DND-41 (cell line): ENCODE measurements around the gene PINK1.

ENCODE experiments used
- ATAC-seq: fragments of 200-7000 bp; cut with Tn5 transposase; 3 replicates; pipeline ENCODE4 v1.9.1; 2021; ENCODE audit warnings: low read depth; ENCODE audit not compliant: insufficient read depth
- DNase-seq: peaks from one replicate; pipeline ENCODE4 v3.0.0-alpha.2; 2020
- H2AFZ ChIP-seq: 2 replicates; pipeline ENCODE4 v1.6.0; 2012; ENCODE audit warnings: low read depth, low read length
- H3K27ac ChIP-seq: 2 replicates; pipeline ENCODE4 v1.5.1; 2012; ENCODE audit warnings: low read length, inconsistent platforms
- H3K27me3 ChIP-seq: fragments of 200-600 bp; sonication (generic); 2 replicates; pipeline ENCODE4 v1.6.0; 2012; ENCODE audit warnings: low read length, mild to moderate bottlenecking, inconsistent platforms; ENCODE audit not compliant: insufficient read depth, poor library complexity
- H3K36me3 ChIP-seq: 2 replicates; pipeline ENCODE4 v1.5.1; 2012; ENCODE audit warnings: low read length, inconsistent platforms; ENCODE audit not compliant: insufficient read depth
- H3K4me1 ChIP-seq: 2 replicates; pipeline ENCODE4 v1.5.1; 2012; ENCODE audit warnings: mild to moderate bottlenecking, low read length; ENCODE audit not compliant: insufficient read depth
- H3K4me2 ChIP-seq: 2 replicates; pipeline ENCODE4 v1.6.0; 2012; ENCODE audit warnings: mild to moderate bottlenecking, moderate library complexity, low read length, inconsistent platforms; ENCODE audit not compliant: insufficient read depth
- H3K4me3 ChIP-seq, 2 experiments: fragments of 200-600 bp in 1 of 2; shearing (Covaris generic) in 1 of 2; 2 replicates each; pipeline ENCODE4 v1.5.1; 2012 to 2016; ENCODE audit warnings: inconsistent platforms in 2 of 2, low read length in 2 of 2, mild to moderate bottlenecking in 2 of 2, low read depth in 1 of 2, moderate library complexity in 1 of 2
- H3K79me2 ChIP-seq: 2 replicates; pipeline ENCODE4 v1.6.0; 2012; ENCODE audit warnings: low read length, inconsistent platforms; ENCODE audit not compliant: insufficient read depth
- H3K9ac ChIP-seq: 2 replicates; pipeline ENCODE4 v1.6.0; 2012; ENCODE audit warnings: low read depth, mild to moderate bottlenecking, inconsistent platforms, low read length, moderate library complexity
- H3K9me3 ChIP-seq: 2 replicates; pipeline ENCODE4 v1.5.1; 2012; ENCODE audit warnings: low read length, moderate library complexity, mild to moderate bottlenecking, inconsistent platforms; ENCODE audit not compliant: insufficient read depth, severe bottlenecking
- H4K20me1 ChIP-seq: 2 replicates; pipeline ENCODE4 v1.6.0; 2012; ENCODE audit warnings: low read length; ENCODE audit not compliant: insufficient read depth
- CTCF ChIP-seq: IDR thresholded peaks from 2 replicates; pipeline ENCODE4 v1.5.1; 2012; ENCODE audit warnings: borderline replicate concordance, low read length, moderate library complexity, mild to moderate bottlenecking; ENCODE audit not compliant: poor library complexity, severe bottlenecking; ENCODE audit errors: extremely low read depth
- EZH2 ChIP-seq: IDR thresholded peaks from 3 replicates; pipeline ENCODE4 v1.6.1; 2012; ENCODE audit warnings: borderline replicate concordance, low read depth, mild to moderate bottlenecking, moderate library complexity, low read length, inconsistent platforms; ENCODE audit not compliant: severe bottlenecking

The PINK1 gene

GRCh38 chr1:20632386-20632785 lies 872 bp upstream of the PINK1 start:
- Histone ChIP-seq H2AFZ (peak overlapping the region; percentile 99), H3K27me3 (no peaks in the 10 kb centered on the region), H3K4me2 (no peak overlapping the region), H3K4me3 (no peak overlapping the region), H3K79me2 (no peaks in the 10 kb centered on the region; the same call in 1 of the 2 replicates), H3K36me3 (no peaks in the 10 kb centered on the region; the same call in 1 of the 2 replicates), H3K27ac (no peak overlapping the region), H4K20me1 (peaks cover 4% of the 10 kb centered on the region; the same call in 1 of the 2 replicates), H3K4me1 (peaks cover 20% of the 10 kb centered on the region), H3K9ac (no peak overlapping the region), H3K9me3 (no peaks in the 10 kb centered on the region)
- TF ChIP-seq CTCF = no peak
- no peak for TF ChIP-seq EZH2
- ATAC-seq = no peak
- no peak for DNase-seq

GRCh38 chr1:20634065-20634593 lies 871 bp downstream of the PINK1 start:
- Histone ChIP-seq H4K20me1 (peaks cover 4% of the 10 kb centered on the region; the same call in 1 of the 2 replicates), H3K27ac (peak overlapping the region; percentile 58), H3K27me3 (no peaks in the 10 kb centered on the region), H3K4me1 (peaks cover 20% of the 10 kb centered on the region), H3K4me2 (peak overlapping the region; percentile 77), H3K9ac (peak overlapping the region; percentile 94), H2AFZ (peak overlapping the region; percentile 74), H3K36me3 (peaks cover 4% of the 10 kb centered on the region), H3K4me3 (peak overlapping the region; percentile 94 to 95; a peak in 3 of 4 replicates), H3K79me2 (no peaks in the 10 kb centered on the region; the same call in 1 of the 2 replicates), H3K9me3 (no peaks in the 10 kb centered on the region)
- peak; percentile 48 for DNase-seq
- TF ChIP-seq CTCF (no peak), EZH2 (no peak)
- ATAC-seq = peak; percentile 64

GRCh38 chr1:20634594-20635084 lies 1.4 kb downstream of the PINK1 start:
- no peaks in the 10 kb centered on the region for H3K9me3 ChIP-seq
- H2AFZ ChIP-seq = peak overlapping the region; percentile 74
- H3K4me1 ChIP-seq = peaks cover 20% of the 10 kb centered on the region
- ATAC-seq (peak; percentile 70), DNase-seq (peak; percentile 45)
- H3K4me3 ChIP-seq = peak overlapping the region; percentile 94 to 95; a peak in 3 of 4 replicates
- peak overlapping the region; percentile 77 for H3K4me2 ChIP-seq
- H4K20me1 ChIP-seq = peaks cover 4% of the 10 kb centered on the region; the same call in 1 of the 2 replicates
- peaks cover 9% of the 10 kb centered on the region for H3K36me3 ChIP-seq
- no peaks in the 10 kb centered on the region; the same call in 1 of the 2 replicates for H3K79me2 ChIP-seq
- H3K27ac ChIP-seq = peak overlapping the region; percentile 58; the same call in 1 of the 2 replicates
- peak overlapping the region; percentile 94 for H3K9ac ChIP-seq
- no peaks in the 10 kb centered on the region for H3K27me3 ChIP-seq
- TF ChIP-seq EZH2 (no peak), CTCF (no peak)
